ENCODE data around the gene PDE1A.

The PDE1A gene

GRCh38 chr2:182377467-182377866, 49.4 kb downstream of the PDE1A start:
- Histone ChIP-seq H3K27ac (ENCODE audit: low read depth, low read length) (no peak overlapping the region), H3K9ac (ENCODE audit: low read depth, low read length) (no peak overlapping the region), H3K4me3 (ENCODE audit: low read length) (no peak overlapping the region), H3K9me3 (ENCODE audit: insufficient read depth, low read depth, low read length) (peaks cover 14% of the 10 kb centered on the region; the same call in 1 of the 2 replicates), H3K36me3 (ENCODE audit: insufficient read depth, low read length) (no peaks in the 10 kb centered on the region), H3K4me1 (ENCODE audit: insufficient read depth, low read length) (peaks cover 4% of the 10 kb centered on the region; the same call in 1 of the 2 replicates), H3K27me3 (ENCODE audit: insufficient read depth, low read length) (no peaks in the 10 kb centered on the region)
- 100% methylated on average over 1 of the region's 1 CpG for WGBS

GRCh38 chr2:182375862-182376261, 51.0 kb downstream of the PDE1A start:
- H3K9ac ChIP-seq (ENCODE audit: low read depth, low read length), result no peak overlapping the region

GRCh38 chr2:182372661-182373060, 54.2 kb downstream of the PDE1A start:
- Histone ChIP-seq H3K4me3 (ENCODE audit: low read length) (no peak overlapping the region), H3K27me3 (ENCODE audit: insufficient read depth, low read length) (no peaks in the 10 kb centered on the region), H3K4me1 (ENCODE audit: insufficient read depth, low read length) (peaks cover 6% of the 10 kb centered on the region; the same call in 1 of the 2 replicates), H3K9me3 (ENCODE audit: insufficient read depth, low read depth, low read length) (peaks cover 14% of the 10 kb centered on the region; the same call in 1 of the 2 replicates), H3K27ac (ENCODE audit: low read depth, low read length) (no peak overlapping the region), H3K36me3 (ENCODE audit: insufficient read depth, low read length) (no peaks in the 10 kb centered on the region), H3K9ac (ENCODE audit: low read depth, low read length) (no peak overlapping the region)
- 85% methylated on average over 2 of the region's 2 CpGs for WGBS

More at GRCh38 chr2:182375862-182376261, 51.0 kb downstream of the PDE1A start:
- 84% methylated on average over 1 of the region's 1 CpG for WGBS
- peaks cover 14% of the 10 kb centered on the region; the same call in 1 of the 2 replicates for H3K9me3 ChIP-seq (ENCODE audit: insufficient read depth, low read depth, low read length)
- no peak overlapping the region for H3K27ac ChIP-seq (ENCODE audit: low read depth, low read length)
- no peaks in the 10 kb centered on the region for H3K36me3 ChIP-seq (ENCODE audit: insufficient read depth, low read length)
- no peaks in the 10 kb centered on the region for H3K27me3 ChIP-seq (ENCODE audit: insufficient read depth, low read length)
- H3K4me3 ChIP-seq (ENCODE audit: low read length), result no peak overlapping the region
- H3K4me1 ChIP-seq (ENCODE audit: insufficient read depth, low read length), result peaks cover 6% of the 10 kb centered on the region; the same call in 1 of the 2 replicates

GRCh38 chr2:182368996-182369395, 57.8 kb downstream of the PDE1A start:
- Histone ChIP-seq H3K27me3 (ENCODE audit: insufficient read depth, low read length) (no peaks in the 10 kb centered on the region), H3K4me3 (ENCODE audit: low read length) (no peak overlapping the region), H3K9ac (ENCODE audit: low read depth, low read length) (no peak overlapping the region), H3K4me1 (ENCODE audit: insufficient read depth, low read length) (peaks cover 6% of the 10 kb centered on the region; the same call in 1 of the 2 replicates), H3K27ac (ENCODE audit: low read depth, low read length) (no peak overlapping the region), H3K9me3 (ENCODE audit: insufficient read depth, low read depth, low read length) (no peaks in the 10 kb centered on the region), H3K36me3 (ENCODE audit: insufficient read depth, low read length) (no peaks in the 10 kb centered on the region)
- WGBS, result 84% methylated on average over 1 of the region's 3 CpGs

- Histone ChIP-seq H3K4me1 (ENCODE audit: insufficient read depth, low read length) (peaks cover 6% of the 10 kb centered on the region; the same call in 1 of the 2 replicates), H3K27ac (ENCODE audit: low read depth, low read length) (no peak overlapping the region)
Measured at GRCh38 chr2:182368446-182368845, 58.4 kb downstream of the PDE1A start.

GRCh38 chr2:182367401-182367800, 59.4 kb downstream of the PDE1A start:
- WGBS, result 100% methylated on average over 1 of the region's 2 CpGs
- H3K27ac ChIP-seq (ENCODE audit: low read depth, low read length), result no peak overlapping the region

More at GRCh38 chr2:182368446-182368845, 58.4 kb downstream of the PDE1A start:
- Histone ChIP-seq H3K9me3 (ENCODE audit: insufficient read depth, low read depth, low read length) (no peaks in the 10 kb centered on the region), H3K4me3 (ENCODE audit: low read length) (no peak overlapping the region), H3K27me3 (ENCODE audit: insufficient read depth, low read length) (no peaks in the 10 kb centered on the region), H3K36me3 (ENCODE audit: insufficient read depth, low read length) (no peaks in the 10 kb centered on the region), H3K9ac (ENCODE audit: low read depth, low read length) (no peak overlapping the region)

GRCh38 chr2:182366628-182367027, 60.2 kb downstream of the PDE1A start:
- Histone ChIP-seq H3K4me1 (ENCODE audit: insufficient read depth, low read length) (no peaks in the 10 kb centered on the region), H3K27me3 (ENCODE audit: insufficient read depth, low read length) (no peaks in the 10 kb centered on the region), H3K36me3 (ENCODE audit: insufficient read depth, low read length) (no peaks in the 10 kb centered on the region), H3K27ac (ENCODE audit: low read depth, low read length) (no peak overlapping the region), H3K4me3 (ENCODE audit: low read length) (no peak overlapping the region), H3K9me3 (ENCODE audit: insufficient read depth, low read depth, low read length) (no peaks in the 10 kb centered on the region), H3K9ac (ENCODE audit: low read depth, low read length) (no peak overlapping the region)
- WGBS, result 92% methylated on average over 4 of the region's 4 CpGs

More at GRCh38 chr2:182367401-182367800, 59.4 kb downstream of the PDE1A start:
- Histone ChIP-seq H3K4me1 (ENCODE audit: insufficient read depth, low read length) (0 out of 2 replicates have a peak, but pooled peaks cover 1% of the 10 kb centered on the region), H3K9me3 (ENCODE audit: insufficient read depth, low read depth, low read length) (no peaks in the 10 kb centered on the region), H3K36me3 (ENCODE audit: insufficient read depth, low read length) (no peaks in the 10 kb centered on the region), H3K4me3 (ENCODE audit: low read length) (no peak overlapping the region), H3K9ac (ENCODE audit: low read depth, low read length) (no peak overlapping the region), H3K27me3 (ENCODE audit: insufficient read depth, low read length) (no peaks in the 10 kb centered on the region)

GRCh38 chr2:182365855-182366254, 61.0 kb downstream of the PDE1A start:
- Histone ChIP-seq H3K36me3 (ENCODE audit: insufficient read depth, low read length) (no peaks in the 10 kb centered on the region), H3K4me1 (ENCODE audit: insufficient read depth, low read length) (no peaks in the 10 kb centered on the region), H3K9me3 (ENCODE audit: insufficient read depth, low read depth, low read length) (no peaks in the 10 kb centered on the region), H3K27ac (ENCODE audit: low read depth, low read length) (no peak overlapping the region), H3K4me3 (ENCODE audit: low read length) (no peak overlapping the region), H3K27me3 (ENCODE audit: insufficient read depth, low read length) (no peaks in the 10 kb centered on the region), H3K9ac (ENCODE audit: low read depth, low read length) (no peak overlapping the region)
- WGBS, result 82% methylated on average over 3 of the region's 3 CpGs

GRCh38 chr2:182361477-182361876, 65.4 kb downstream of the PDE1A start:
- Histone ChIP-seq H3K36me3 (ENCODE audit: insufficient read depth, low read length) (no peaks in the 10 kb centered on the region), H3K9ac (ENCODE audit: low read depth, low read length) (no peak overlapping the region), H3K27ac (ENCODE audit: low read depth, low read length) (no peak overlapping the region), H3K4me3 (ENCODE audit: low read length) (no peak overlapping the region), H3K9me3 (ENCODE audit: insufficient read depth, low read depth, low read length) (no peaks in the 10 kb centered on the region), H3K27me3 (ENCODE audit: insufficient read depth, low read length) (no peaks in the 10 kb centered on the region), H3K4me1 (ENCODE audit: insufficient read depth, low read length) (no peaks in the 10 kb centered on the region)
- 100% methylated on average over 1 of the region's 1 CpG for WGBS

- Histone ChIP-seq H3K36me3 (ENCODE audit: insufficient read depth, low read length) (no peaks in the 10 kb centered on the region), H3K4me3 (ENCODE audit: low read length) (no peak overlapping the region), H3K4me1 (ENCODE audit: insufficient read depth, low read length) (no peaks in the 10 kb centered on the region), H3K27me3 (ENCODE audit: insufficient read depth, low read length) (no peaks in the 10 kb centered on the region), H3K9ac (ENCODE audit: low read depth, low read length) (no peak overlapping the region), H3K27ac (ENCODE audit: low read depth, low read length) (no peak overlapping the region), H3K9me3 (ENCODE audit: insufficient read depth, low read depth, low read length) (no peaks in the 10 kb centered on the region)
- WGBS, result no CpG with 5 or more reads among the region's 2 CpGs
Measured at GRCh38 chr2:182360663-182361260, 66.1 kb downstream of the PDE1A start.

- WGBS, result 96% methylated on average over 7 of the region's 10 CpGs
- H3K4me3 ChIP-seq (ENCODE audit: low read length), result no peak overlapping the region
- H3K9ac ChIP-seq (ENCODE audit: low read depth, low read length), result no peak overlapping the region
- no peaks in the 10 kb centered on the region for H3K4me1 ChIP-seq (ENCODE audit: insufficient read depth, low read length)
- H3K9me3 ChIP-seq (ENCODE audit: insufficient read depth, low read depth, low read length), result no peaks in the 10 kb centered on the region
- no peaks in the 10 kb centered on the region for H3K27me3 ChIP-seq (ENCODE audit: insufficient read depth, low read length)
- no peak overlapping the region for H3K27ac ChIP-seq (ENCODE audit: low read depth, low read length)
- H3K36me3 ChIP-seq (ENCODE audit: insufficient read depth, low read length), result no peaks in the 10 kb centered on the region
Measured at GRCh38 chr2:182359990-182360662, 66.7 kb downstream of the PDE1A start.

All from HUES64 (cell line).